HG02759 (cell line): ENCODE results near the gene PWWP2B.
A peak's percentile ranks its signal among the peaks of the same experiment; 100 is the strongest.

Source experiments
- ATAC-seq: cut with Tn5 transposase; IDR thresholded peaks from one replicate; pipeline ENCODE4 v1.9.1; 2021; ENCODE audit warnings: mild to moderate bottlenecking, moderate library complexity; ENCODE audit not compliant: unreplicated experiment

The PWWP2B gene

DNA sequence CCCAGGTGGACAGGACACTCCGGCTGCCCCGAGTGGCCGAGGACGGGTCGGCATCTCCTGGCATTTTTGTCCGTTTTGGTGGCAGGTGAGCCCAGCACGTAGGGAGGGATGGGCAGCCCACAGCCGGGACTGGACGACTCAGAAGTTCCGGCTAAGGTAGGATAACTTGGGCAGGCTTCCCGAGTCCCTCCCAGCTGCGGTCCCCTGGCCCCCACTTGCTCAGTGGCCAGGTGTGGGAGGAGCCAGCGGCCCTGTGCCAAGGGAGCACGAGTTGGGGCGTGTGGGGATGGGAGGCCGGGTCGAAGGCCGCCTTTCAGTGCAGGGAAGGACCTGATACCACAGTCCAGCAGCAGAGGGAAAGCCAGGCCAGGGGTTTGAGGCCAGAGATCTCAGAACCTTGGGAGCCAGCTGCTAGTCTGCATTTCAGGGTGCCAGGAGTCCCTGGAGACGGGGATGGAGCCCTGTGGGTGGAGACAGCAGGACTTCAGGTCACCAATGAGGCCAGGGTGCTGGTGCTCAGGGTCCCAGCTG, 58.5 kb downstream of the PWWP2B start:
- ATAC-seq, result no peak

DNA sequence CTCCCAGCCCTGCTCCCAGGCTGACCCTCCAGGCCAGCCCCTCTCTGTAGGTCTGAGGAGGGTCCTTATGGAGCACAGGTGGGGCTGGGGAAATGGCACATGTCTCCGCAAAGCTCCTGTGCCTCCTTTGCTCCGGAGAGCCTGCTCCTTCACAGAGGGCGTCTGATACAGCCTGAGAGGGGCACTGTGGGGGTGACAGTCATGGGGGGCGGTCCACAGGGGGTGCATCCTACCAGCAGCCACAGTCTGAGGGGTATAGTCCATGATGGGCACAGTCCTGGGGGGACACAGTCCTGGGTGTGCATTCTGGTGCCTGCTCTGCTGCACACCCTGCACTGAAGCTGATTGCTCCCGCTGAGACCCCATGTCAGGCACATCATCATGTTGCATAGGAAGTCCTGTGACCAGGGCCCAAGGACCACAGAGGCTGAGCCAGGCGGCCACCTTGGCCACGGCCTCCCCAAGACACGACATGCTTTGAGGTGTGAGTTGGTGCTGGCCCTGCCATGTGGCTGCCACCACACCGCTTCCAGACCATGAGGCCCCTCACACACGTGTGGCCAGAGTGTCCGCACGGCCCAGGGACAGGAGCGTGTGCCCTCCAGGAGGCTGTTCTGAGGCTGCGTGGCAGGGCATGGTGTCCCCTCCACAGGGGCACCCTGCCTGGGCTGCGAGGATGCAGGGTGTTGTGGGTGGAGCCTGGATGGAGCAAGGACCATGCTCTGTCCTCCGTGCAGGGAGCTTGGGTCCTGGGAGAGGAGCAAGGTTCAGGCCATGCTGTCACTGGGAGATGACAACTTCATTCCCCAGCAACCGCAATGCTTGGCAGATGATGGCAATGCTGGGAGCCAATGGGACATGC, 59.2 kb downstream of the PWWP2B start:
- no peak for ATAC-seq

DNA sequence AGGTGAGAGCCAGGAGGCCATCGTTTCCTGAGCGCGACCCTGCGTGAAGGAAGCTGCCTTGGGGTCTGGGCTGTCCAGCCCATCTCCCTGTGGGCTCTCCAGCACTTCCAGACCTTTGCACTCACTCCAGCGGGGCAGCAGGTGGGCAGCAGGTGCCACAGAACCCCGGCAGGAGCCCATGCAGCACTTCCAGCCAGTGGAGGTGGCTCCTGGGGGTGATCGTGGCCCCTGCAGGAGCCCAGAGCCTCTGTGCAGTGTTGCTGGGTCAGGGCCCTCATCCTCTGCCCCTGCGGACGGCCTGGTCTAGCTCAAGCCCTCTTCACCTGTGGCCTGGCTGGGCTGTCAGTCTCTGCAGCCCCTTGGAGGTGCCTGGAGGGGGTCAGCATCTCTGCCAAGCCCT, 59.9 kb downstream of the PWWP2B start:
- no peak for ATAC-seq

DNA sequence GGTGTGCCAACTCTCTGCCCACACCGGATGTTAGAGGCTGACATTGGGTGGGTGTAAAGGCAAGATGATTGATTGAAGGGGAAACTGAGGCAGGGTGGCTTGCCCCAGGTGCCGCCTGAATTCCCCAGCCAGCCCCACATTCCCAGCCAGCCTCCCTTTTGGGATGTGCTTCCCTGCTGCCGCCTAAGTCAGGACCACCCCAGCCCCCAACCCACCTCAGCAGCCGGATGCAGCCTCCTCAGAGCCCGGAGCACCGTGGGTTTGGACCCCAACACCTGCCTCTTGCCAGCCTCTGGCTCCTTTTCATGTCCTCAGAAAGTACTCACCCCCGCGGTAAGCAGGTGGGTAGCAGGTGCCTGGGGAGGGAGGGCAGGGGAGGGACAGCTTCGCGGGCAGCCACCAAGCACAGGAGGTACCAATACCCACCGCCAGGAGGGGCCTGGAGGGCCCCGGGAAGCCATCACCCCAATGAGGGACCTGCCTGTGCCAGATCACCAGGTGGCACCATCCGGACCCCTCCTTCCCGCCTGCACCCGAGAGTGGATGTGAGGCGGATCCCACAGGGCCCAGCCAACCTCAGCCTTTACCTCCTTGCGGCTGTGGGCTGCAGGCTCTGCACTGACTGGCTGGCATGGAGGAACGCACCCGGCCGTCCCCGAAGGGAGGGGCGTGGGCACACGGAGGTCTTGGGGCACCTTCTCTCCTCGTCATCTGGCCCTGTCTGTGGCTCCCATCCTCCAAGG, 60.5 kb downstream of the PWWP2B start:
- ATAC-seq, result no peak

DNA sequence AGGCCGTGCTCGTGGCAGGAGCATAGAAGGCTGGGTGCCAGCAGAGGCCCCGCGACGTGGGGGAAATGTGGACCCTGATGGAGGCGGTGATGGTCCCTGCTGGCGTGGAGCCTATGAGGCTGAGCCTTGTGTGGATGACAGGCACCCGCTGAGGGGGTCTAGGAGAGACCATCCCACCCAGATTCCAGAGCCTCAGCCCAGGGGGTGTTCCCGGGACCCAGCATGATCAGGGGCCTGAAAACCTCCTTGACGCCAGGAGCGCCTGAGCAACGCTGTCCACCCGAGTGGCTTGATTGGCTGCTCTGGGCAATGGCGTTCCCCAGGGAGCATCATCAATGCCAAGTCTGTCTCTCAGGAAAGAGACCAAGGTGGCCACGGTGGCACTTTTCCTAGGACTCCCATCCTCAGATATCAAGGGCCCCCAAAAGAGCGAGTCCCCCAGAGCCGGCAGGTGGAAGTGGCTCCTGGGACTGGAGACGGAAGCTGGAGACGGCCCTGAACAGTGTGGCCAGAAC, 61.1 kb downstream of the PWWP2B start:
- ATAC-seq, result no peak

DNA sequence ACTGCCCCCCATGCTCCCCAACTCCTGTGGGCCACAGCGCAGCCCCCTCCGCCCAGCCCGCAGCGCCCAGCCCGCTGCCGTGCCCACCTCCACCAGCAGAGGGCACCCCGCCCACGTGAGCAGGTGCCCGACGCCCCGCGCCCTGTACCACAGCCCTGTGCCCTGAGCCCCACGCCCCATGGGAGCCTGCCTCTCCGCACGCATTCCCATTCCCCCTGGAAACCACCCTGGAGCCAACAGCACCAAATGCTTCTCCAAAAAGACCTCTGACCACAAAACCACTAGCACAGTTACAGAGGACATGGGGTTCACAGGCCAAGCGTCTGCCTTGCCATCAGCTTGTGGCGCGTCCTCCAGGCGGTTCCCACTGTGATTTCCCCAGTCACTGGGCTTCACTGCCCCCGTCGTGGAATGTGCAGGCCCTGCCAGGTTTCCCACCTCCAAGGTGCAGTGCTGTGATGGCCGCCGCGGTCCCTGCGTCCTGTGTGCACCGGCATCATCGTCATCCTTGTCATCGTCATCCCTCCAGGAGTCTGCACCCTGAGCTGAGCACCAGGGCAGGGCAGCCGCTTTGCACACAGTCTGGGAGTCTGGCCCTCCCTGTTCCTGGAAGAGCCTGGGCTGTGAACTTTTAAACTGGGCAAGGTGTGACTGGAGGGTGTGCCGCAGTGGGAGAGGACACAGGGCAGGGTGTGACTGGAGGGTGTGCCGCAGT, 61.7 kb downstream of the PWWP2B start:
- ATAC-seq, result peak; percentile 72

DNA sequence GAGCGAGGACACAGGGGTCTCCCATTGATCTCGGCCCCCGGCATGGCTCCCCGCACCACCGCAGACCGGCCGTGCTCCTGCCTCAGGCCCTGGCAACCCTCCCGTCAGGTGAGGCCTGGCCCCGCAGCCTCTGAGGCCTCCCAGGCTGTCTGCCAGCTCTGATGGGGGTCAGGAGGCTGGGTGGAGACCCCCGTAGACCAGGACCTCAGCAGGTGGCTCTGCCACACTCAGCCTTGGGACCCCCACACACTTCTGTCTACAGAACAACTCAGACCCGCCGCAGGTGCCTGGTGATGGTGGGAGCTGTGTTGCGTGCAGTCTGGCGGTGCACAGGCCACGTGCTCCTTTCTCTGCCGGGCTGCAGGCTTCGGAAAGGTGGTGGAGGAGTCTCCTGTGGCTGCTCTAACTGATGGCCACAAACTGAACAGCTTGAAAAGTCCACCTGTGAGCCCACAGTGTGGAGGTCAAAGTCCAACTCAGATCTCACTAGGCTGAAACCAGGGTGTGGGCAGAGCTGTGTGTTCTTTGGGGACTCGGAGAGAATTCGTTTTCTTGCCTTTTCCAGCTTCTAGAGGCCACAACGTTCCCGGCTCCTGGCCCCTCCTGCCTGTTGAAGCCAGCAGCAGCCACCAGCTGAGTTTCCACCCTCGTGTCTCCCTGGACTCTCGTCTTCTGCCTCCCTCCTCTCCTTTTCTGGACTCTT, 62.5 kb downstream of the PWWP2B start:
- no peak for ATAC-seq

DNA sequence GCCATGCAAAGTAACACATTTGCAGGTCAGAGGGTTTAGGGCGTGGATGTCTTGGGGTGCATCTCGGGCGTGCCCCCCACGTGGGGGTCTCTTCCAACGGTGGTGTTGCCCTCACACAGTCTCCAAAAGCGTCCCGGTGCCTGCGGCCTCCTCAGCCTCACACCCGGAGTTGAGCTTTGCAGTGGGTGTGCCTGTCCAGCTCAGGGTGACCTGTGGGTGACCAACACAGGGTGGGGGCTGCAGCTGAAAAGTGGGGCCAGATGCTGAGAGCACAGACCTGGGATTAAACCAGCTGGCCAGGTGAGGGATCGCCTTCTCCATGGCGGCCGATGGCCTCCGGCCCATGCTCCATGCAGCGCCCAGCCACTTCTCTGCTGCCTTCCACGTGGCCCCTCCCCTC, 63.1 kb downstream of the PWWP2B start:
- ATAC-seq, result no peak

DNA sequence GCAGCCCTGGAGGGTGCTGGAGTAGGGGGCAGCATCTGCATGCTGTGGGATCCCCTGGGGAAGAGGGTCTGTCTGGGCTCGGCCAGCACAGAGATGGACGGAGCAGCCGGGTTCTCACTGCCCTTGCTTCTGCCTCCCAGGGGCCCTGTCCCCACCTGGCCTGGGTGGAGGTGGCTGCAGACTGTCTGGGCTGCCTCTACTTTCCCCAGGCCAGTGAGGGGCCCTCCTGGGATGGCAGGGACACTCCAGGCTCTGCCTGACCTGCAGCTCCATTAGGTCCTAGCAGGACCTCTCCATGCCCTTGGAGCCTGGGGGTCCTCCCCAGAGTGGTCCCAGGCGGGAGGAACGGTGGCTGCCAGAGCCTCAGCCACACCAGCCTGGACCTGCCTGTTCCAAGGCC, 63.7 kb downstream of the PWWP2B start:
- no peak for ATAC-seq

DNA sequence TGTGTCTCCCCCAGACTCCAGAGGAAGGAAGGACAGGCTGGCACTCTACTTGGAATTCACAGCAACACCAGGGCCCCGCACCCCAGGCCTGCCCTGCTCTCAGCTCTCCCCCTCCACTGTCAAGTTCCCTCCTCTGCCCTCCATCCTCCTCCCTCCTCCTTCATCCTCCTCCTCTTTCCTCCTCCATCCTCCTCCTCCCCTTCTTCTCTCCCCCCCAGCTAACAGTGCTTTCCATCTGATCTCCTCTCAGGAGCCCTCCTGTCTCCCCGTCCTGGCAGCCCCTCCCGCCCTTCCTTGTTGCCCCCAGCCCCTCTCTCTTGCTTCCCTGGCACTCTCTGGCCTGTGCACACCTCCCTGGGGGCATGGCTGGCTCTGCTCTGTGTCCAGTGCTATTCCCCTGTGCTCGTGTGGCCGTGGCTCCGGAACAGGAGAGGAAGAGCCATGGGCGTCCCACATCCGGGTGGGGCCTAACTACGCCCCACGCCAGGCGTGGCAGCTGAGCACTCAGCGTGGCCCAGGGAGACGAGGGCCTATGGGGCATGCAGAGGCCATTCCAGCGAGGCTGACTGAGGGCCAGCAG, 64.2 kb downstream of the PWWP2B start:
- no peak for ATAC-seq

DNA sequence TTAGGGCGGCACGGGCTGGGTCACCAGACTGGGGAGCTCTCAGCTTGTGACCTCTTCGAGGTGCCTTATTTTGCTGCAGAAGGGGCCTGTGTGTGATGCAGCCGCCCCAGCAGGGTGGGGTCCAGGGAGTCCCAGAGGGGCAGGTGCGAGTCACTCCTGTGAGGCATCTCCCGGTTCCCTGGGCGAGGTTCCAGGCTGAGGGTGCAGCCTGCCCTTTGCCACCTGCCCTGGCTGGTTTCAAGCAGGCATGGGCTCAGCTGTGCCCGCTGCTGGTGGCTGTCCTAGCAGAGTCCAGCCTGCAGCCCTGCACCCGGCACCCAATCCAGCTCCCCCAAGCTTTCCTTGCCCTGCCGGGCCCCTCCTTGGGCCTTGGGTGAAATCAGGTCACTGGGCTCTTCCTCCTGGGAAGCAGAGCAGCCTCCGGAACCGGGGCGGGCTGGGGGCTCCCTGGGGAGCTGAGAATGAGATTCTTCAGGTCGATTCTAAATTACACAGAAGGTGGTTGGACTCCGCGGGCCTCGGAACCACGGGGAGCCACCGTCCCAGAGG, 64.8 kb downstream of the PWWP2B start:
- no peak for ATAC-seq

DNA sequence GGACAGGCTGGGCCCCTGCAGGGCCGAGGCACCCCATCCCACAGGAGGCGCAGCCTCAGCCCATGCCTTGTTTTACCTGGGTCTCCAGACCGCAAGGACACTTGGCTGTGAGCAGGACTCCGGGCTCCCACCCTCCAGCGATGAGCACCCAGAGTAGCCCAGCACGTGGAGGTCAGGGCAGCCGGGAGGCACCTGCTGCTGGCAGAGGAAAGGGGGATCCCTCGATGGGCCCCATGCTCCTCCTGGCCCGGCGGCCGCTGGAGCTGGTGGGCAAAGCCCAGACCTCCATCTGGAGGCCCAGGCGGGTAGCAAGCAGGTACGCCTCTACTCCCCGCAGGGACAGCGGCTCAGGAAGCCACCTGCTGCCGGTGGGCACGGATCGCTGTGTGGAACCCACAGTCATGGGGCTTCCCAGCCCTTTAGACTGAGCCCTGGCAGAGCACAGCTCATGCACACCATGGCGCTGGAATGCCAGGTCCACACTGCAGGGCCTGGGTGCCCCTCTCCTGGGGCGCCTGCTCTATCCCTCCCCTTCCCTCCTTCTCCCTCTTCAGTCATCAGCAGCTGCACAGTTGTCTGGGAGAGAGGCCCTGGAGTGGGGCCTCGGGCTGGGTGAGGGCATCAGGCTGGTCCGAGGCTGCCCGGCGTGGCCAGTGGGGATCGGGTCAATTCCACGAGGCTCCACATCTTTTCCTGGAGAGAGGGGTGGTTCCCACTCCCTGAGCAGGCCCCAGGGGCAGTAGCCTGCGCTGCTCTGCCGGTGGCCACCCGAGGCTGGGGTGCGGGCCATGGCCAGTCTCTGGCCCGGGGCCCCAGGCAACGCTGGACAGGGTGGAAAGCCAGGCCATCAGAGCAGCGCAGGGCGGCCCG, 65.7 kb downstream of the PWWP2B start:
- no peak for ATAC-seq

DNA sequence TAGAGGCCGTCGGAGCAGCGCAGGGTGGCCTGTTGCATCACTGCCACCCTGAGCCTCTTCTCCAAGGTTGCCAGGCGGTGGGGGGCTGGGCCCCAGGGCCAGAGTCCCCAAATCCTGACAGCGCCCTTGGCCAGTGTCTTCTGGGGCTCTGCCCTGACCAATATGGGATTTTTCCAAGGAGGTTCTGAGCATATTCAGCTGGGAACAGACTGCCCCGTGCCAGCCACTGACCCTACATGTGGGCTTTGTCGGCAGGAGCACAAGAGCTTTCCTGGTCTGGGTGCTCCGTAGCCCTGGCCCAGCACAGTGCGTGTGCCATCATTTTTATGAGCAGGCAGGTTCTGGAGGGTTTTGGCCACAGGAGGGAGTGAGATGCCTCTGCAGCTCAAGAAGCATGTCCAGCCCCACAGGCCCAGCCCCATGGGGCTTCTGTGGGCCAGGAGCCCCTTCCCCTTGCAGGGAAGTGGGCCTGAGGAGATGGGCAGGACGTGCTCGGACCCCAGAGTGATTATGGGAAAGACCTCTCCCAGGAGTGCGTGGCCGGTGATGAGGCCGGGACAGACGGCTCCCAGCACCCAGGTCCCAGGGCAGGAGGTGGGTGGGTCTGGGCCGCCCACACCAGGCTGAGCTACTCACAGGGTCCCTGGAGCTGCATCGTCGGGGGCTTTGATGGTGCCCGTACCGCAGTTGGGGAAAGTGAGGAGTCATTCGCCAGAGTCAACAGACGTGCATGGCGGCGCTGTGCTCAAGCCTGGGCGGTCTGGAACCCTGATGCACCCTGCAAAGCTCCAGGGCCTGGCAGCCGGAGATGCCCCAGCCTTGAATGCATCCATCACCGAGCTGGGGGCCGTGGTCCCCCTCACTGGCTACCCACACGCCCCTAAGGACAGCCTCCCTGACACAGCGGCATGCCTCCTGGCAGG, 66.6 kb downstream of the PWWP2B start:
- ATAC-seq, result no peak

DNA sequence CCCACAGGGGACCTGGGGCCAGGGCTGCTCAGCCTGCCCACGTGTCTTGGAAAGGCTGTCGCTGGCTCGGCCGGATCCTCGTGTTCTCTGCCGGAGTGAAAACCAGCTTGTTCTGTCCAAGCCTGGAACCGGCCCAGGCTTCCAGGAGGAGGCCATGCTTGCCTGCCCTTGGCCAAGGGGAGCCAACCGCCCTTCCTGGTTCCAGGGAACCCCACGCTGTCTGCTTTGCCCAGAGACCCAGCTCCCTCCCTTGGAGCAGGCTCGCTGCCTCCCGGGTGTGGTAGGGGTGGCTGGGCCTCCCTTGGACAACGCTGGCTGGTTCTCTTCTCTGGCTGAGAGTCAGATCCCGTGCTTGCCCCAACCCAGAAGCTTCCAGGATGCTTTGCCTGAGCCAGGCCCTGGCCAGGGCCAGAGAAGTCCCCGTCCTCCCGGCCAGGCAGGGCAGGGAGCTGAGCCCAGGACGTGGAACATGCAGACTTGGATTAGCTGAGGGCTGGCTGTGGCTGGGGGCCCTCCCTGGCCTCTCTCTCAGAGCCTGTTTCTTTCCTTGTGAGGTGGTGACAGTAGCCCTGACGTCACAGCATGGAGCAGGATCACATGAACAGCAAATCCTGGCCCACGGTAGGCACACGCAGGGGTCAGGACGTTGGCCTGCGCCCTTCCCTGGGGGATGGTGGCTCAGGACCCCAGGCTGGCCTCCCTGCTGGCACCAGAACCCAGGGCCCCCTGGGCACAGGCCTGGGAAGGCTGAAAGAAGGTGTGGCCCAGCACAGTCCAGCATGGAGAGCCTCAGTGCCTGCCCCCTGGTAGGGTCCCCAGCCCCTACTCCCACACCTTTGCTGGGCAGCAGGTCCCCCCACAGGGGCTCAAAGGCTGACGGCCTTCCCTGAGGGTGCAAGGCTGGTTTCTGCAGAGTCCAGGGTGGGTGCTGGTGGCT, 67.5 kb downstream of the PWWP2B start:
- no peak for ATAC-seq

DNA sequence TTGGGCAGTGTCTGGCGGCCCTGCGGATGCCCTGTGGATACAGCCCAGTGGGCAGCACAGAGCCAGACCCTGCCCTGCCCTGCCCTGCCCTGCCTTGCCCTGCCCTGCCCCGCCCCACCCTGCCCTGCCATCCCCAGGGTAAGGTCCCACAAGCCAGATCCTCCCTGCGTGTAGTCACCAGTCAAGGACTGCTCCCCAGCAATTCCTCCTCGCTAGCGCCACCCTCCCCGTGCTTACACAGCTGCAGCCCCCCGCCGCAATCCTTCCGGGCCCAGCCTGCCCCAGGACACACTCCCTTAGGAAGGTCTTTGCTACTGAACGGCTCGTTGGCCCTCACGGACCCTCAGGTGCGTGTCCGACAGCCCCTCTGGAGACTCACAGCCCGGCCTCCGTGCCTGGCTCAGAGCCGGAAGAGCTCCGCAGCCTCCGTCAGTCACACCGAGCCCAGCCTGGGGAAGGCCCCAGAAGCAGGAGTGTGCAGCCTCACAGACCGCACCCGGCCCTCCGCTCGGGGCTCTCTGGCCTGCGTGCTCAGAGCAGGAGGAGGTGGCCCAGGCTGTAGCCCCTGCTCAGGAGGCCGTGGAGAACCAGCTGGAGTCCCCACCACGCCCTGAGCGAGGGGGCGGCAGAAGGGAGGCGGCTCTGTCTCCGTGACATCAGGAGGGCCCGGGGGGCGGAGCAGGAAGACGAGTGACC, 68.3 kb downstream of the PWWP2B start:
- ATAC-seq, result no peak

DNA sequence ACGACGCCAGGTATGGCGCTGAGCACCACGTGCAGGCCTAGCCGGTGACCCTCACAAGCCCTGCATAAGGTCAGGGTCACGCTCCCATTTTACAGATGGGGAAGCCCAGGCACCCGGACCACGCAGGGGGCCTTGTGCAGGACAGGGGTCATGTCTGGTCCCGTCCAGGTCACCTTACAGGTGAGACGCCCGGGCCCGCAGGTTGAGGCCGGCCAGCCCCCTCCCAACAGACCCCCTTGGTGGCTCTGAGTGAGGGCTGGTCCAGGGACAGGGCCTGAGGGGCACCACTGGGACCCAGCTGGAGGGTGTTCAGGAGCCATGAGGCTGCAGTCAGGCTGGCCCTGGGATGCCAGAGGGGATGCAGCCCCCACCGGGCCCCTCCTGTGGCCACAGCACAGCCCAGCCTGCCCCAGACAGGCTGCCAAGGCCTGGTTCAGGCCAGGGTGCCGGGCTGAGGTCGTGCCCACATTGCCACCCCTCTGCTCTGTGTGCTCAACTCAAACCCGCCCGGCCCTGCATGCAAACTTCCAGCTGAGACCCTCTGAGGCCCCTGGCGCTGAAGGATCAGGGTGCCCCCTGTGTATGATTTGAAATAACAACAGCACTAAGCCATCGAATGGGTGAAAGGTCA, 69.0 kb downstream of the PWWP2B start:
- no peak for ATAC-seq
